ENCODE data around the gene ZNF385B.
"Not testable (repeated sequence)": the region's sequence is repeated elsewhere in the genome, so short reads cannot be mapped to it uniquely, and the experiment has no call there.

ZNF385B gene

DNA sequence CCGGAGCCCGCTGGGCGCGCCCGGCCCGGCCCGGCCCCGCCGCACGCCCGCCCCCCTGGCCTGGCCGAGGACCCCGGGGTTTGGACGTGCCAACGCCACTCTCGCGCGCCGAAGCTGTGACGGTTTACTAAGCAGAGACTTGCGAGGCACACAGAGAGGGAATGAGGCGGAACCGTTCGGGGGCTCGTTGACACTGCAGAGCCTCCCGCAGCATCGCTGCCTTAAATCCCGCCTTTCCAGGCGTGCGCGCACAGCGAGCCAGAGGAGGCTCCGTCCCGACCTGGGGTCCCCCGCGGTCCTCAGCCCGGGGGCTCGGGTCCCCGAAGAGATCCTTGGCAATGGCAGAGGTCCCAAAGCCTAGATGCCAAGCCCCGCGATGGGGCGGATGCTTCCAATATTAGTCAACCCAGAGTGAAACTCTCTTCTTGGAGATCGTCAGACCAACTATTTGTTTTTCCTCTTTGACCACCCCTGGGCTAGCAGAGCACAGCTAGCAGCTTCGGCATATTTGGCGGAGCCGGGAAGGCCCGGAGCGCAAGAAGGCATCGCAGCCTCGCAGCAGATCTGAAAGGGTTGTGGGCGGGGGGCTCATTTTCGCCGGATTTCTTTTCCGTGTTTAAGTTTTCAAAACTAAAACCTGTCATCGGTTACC, at the start of gene ZNF385B:
Gene ZNF385B (minus strand): TSS at position 197 of the 652 bp plus-strand sequence.
- no peak for DNase-seq (ENCODE audit: low read depth in 2 of 2)

DNA sequence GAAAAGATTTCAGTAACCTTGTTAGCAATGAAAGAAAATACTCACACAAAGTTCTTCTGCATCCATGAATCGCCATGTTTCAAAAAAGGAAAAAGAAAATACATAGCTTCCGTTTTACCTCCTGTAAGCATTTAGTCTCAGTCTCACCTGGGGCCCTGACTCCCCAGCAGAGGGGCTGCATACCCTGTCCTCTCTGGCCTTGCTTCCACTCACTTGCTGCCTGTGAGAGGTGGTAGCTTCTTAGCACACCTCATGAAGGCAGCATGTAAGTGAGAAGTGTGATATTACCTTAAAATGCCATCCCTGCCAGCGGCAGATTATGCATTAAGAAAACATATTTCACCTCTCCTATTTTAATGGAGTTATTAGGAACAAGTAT, 49.3 kb upstream of the ZNF385B start:
- no peak for DNase-seq (ENCODE audit: low read depth in 2 of 2)

DNA sequence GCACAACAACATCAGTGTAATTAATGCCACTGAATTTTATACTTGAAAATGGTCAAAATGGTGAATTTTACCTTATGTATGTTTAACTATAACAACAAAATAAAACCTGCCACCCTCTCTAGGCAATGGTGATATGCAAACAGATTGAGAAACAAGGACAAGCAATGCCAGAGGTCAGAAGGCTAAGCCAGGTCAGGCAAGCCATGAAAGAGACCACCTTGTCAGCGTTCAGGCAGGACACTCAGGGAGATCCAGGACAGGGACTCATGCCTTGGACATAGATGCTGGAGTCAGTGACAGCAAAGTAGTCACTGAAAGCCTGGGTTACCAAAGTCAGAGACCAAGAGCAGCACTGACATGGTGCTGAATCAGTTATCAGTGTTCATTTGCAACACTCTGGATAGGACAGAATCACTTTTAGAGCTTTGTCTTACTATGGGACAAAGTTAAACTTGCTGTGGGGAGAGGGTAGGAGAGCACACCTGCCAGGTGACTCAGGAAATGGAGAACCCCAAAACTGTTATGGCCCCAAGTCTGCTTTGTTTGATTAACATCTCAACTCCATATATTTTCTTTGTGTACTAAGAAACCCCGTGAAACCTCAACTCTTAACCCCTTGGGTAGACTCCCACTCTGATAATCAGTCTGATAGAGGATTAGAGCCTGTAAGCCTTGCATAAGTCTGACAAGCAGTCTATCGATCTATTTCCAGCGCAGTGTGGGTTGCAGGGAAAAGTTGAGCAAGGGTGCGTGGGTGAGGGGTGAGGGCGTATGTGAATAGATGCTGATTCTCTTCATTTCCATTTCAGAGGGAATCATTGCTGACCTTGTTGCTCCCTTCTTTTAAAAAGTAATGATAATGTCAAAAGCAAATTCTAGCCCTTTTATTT, 48.7 kb upstream of the ZNF385B start:
- DNase-seq (ENCODE audit: low read depth in 2 of 2) = no peak

DNA sequence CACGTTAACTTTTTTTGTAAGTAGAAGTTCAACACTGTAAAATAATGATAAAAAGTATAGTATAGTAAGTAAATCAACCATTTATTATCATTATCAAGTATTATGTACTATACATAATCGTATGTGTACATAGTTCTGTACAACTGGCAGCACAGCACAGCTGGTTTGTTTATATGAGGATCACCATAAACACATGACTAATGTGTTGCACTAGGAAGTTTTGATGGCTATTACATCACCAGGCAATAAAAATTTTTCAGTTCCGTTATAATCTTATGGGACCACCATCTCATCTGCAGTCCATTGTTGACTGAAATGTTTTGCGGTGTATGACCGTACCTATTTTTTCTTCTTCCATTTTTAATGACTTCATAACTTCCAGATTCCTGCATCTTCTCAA, 39.2 kb upstream of the ZNF385B start:
- no peak for DNase-seq (ENCODE audit: low read depth in 2 of 2)

DNA sequence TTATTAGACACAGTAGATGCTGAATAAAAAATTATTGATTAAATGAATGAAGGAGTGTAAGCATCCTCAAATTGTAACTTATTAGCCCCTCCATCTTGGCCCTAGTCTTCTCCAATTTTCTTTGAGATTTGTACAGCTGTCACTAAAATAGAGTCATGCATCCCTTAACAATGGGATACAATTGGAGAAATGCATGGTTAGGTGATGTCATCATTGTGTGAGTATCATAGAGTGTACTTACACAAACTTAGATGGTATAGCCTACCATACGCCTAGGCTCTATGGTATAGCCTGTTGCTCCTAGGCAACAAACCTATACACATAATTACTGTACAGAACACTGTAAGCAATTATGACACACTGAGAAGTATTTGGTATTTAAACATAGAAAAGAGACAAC, 38.3 kb upstream of the ZNF385B start:
- DNase-seq (ENCODE audit: low read depth in 2 of 2) = no peak

DNA sequence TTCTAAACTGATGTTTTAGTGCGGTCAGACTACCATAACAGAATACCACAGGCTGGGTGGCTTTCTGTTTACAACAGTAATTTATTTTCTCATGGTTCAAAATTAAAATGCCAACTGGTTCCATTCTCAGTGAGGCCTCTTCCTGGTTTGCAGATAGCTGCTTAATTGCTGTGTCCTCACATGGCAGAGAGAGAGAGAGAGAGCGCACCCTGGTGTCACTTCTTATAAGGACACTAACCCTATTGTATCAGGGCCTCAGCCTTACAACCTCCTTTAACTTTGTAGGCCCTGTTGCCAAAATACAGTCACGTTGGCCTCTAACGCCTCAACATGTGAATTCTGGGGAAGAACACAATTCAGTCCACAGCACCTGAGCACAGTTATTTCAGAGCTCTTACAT, 37.5 kb upstream of the ZNF385B start:
- no peak for DNase-seq (ENCODE audit: low read depth in 2 of 2)

DNA sequence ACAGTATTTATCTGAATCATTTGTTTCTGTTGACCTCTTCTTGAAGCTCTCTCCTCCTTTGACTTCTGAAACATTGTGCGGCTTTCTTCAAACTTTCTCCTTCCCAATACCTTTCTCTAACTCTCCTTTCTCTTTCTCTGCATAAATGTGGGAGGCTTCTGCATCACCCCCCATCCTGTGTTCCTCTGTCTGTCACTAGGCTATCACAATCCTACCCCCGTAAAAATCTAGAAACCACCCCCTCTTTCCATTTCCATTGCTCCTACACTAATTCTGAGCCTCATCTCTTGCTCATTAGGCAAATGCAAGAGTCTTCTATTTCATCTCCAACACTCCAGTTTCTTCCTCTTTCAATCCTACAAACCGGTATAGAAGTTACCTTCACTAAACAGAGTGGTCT, 32.2 kb upstream of the ZNF385B start:
- no peak for DNase-seq (ENCODE audit: low read depth in 2 of 2)

DNA sequence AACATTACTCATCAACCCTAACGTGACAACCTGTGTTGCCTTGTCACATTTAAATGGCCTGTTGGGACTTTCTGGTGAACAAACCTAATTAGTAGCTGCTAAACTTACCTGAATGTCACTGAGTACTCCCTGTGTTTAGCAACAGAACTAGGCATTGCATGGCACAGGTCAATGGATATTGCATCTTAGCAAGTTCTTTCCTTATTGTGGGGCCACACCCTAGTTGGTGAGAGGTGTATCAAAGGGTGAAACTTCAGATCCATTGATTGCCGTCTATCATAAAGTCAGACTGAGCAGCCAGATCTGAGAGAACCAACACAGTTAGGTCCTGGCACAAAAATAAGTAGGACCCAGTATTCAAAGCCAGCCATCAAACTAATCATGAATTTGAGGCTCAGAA, 29.8 kb upstream of the ZNF385B start:
- DNase-seq (ENCODE audit: low read depth in 2 of 2) = no peak

DNA sequence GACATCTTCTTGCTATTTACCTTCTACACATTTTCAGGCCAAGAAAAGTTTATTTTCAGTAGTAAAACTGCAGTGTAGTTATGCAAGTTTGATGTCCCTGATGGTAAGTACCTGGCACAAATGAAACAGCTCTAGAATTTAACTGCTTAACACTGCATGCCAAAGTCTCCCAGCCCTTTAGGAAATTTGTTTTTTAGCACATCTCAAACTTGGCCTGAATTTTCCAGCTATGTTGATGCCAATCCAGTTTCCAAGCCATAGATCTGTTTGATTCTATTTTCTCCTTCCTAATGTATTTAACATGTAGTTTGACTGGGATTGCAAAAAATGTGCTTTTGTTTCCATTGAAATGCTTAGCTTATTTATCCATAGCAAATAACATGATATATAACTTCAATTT, 29.3 kb upstream of the ZNF385B start:
- DNase-seq (ENCODE audit: low read depth in 2 of 2) = no peak

DNA sequence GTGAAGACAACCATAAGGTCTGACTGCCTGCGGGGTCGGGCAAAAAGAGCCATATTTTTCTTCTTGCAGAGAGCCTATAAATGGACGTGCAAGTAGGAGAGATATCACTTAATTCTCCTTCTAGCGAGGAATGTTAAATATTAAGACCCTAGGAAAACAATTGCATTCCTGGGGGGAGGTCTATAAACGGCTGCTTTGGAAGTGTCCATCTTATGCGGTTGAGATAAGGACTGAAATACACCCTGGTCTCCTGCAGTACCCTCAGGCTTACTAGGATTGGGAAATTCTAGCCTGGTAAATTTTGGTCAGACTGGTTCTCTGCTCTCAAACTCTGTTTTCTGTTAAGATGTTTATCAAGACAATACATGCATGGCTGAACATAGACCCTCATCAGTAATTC, 27.2 kb upstream of the ZNF385B start:
- not testable (repeated sequence) for DNase-seq (ENCODE audit: low read depth in 2 of 2)

DNA sequence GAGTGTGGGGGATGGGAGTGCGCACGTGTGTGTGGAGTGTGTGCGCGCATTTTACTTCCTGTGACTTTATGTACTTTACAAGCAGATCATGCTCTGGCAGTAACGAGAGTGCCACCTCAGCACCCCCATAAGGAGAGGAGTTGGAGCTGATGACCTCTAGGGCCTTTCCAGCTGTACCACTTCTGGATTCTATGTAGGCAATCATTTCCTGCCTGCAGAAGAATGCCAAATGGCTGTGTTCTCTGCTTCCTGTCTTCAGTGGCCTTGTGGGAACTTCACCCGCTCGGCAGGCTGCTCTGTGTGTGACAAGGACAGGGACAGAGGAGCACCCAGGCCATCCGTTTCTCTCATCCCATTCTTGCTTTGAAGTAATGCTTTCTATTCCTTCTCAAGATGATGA, 22.8 kb upstream of the ZNF385B start:
- no peak for DNase-seq (ENCODE audit: low read depth in 2 of 2)

DNA sequence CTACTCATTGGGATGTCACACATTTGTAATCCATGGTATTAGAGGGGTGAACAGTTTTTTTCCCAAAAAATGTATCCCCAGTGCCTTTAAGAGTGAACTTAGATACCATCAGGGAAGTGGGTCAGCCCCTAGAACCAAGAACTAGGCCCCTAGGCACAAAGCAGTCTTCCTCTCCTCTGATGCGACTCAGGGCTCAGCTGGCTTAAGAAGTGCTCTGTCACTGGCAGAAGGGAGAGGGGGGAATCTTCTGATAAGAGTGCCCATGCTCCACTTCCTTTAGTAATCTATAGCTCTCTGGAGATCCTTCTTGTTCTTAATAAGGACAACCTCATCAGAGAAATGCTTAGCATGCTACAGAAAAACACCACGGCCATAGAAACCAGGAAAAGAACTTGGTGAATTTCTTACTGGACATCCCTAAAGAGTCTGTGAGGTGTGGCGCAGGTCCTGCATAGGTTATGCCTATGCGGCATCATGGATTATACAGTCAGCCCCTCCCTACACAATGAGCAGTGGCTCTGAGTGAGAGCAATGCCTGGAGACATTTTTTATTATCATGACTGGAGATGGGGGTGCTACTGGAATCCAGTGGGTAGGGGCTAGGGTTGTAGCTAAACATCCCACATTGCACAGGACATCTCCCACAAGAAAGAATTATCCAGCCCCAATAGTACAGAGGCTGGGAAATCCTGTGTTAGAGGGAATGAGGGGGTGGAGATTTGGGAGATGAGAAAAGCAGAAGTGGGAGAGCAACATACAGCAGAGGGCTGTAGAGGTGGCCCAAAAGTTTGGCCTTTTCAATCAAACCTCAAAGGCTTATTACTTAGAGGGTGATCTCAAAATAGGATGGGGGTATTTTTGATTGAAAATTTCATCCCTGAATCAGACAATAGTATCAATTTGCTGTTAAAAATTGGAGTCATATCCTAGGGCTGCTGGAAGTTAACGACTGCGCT, 21.7 kb upstream of the ZNF385B start:
- DNase-seq (ENCODE audit: low read depth in 2 of 2) = no peak

DNA sequence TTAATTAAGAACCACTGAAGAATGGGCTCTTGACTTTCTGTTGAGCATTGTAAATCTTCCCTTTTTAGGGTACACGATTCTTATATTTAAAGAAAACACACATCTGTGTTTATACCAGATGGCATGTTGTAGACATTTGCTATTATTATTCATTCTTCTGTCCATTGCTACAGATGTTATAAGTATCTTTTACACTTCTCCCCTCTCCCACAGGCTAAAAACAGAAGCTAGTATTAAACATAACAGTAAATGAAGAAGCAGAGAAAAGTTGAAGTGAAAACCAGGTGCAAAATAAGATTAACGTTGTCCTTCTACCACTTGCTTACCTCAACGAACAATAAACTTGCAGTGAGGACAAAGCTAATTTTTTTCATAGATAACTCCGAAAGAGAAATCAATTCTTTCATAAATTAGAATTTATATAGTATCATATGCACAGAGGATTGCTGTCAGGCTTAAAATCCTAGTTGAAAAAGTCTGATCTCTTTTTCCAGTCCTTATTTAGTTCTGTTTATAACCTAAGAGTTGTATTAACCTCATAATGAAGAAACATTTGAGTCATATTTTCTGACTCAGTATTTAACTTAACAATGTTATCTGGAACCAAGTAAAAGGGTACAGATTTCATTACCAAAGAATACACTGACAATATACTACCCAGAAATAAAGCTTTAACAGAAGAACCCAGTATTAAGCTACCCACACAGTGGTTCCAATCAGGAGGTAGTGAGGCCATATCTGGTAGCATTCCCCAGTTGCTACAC, 16.4 kb upstream of the ZNF385B start:
- DNase-seq (ENCODE audit: low read depth in 2 of 2) = no peak

DNA sequence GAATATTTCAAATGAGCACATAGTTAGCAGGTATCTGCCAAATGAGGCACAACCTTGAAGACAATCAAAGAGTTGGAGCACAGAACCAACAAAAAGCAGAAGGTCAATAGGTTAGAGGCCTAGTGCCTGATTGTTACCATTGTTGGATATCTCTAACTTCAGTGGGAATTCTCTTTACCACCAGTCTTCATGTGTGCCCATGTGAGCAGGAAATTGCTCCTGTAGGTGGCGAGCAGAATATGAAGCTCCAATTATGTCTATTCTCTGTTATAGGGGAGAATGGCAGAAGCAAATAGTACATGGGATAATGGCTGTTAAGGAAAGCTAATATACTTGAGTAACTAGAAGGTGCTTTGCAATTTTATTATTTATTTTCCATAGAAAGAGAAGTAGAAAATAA, 14.9 kb upstream of the ZNF385B start:
- DNase-seq (ENCODE audit: low read depth in 2 of 2) = no peak

DNA sequence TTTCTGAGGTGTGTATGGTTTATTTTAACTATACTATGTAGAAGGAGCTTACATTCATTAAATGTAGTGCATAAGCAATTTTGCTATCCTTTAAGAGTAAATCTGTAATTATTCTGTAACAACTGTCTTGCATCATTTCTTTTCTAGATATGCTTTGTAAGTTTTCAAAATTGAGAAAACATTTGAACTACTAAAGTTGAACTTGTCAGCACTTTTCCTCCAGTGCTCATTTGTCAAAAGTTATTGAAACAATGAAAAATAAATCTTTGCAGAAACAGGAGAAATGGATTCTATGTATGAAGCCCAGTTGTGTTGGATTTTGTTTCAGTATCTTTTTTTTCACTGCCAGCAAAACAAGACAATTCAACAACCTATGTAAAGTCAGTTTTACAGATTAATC, 14.5 kb upstream of the ZNF385B start:
- no peak for DNase-seq (ENCODE audit: low read depth in 2 of 2)

DNA sequence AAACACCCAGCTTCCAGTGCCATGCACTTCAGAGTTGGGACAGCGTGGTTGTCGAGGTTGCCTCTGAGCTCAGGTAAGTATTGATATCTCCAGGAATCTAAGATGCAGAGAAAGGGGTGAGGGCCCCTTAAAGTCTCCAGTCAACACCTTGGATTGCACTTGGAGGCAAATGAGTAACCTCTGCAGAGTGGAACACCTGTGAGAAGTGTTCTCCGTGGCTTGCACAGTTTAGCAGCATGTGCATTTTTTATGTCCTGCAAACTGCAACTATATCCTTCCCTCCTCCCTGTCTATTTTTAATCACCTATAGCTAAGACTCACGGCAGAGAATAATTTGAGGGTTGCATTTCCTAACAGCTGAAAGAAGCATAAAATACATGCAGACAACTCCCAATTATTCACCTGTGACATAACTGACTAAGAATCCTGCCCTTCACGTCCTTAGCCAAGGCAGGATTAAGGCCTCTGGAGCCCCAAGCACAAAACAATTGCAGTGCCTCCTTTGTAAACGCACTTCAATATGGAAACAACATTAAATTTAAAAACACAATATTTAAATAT, 1.6 kb upstream of the ZNF385B start:
- DNase-seq (ENCODE audit: low read depth in 2 of 2) = no peak

DNA sequence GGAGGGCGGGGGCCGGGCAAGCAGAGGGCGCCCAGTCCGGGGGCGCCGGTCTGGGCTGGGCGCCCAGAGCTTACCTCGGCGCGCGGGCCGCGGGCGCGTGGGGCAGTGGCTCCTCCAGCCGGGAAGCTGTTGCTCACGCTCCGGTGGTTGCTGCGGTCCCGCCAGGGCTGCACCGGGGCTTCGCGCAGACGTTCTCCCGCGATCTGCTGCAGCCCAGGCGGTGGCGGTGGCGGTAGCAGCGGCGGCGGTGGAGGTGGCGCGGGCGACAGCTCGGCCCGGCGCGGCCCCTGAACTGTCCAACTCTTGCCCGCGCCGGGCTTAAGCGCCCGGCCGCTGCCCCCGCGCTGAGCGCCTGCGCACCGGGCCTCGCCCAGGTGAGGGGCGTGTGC, 391 bp downstream of the ZNF385B start:
- DNase-seq (ENCODE audit: low read depth in 2 of 2) = no peak

DNA sequence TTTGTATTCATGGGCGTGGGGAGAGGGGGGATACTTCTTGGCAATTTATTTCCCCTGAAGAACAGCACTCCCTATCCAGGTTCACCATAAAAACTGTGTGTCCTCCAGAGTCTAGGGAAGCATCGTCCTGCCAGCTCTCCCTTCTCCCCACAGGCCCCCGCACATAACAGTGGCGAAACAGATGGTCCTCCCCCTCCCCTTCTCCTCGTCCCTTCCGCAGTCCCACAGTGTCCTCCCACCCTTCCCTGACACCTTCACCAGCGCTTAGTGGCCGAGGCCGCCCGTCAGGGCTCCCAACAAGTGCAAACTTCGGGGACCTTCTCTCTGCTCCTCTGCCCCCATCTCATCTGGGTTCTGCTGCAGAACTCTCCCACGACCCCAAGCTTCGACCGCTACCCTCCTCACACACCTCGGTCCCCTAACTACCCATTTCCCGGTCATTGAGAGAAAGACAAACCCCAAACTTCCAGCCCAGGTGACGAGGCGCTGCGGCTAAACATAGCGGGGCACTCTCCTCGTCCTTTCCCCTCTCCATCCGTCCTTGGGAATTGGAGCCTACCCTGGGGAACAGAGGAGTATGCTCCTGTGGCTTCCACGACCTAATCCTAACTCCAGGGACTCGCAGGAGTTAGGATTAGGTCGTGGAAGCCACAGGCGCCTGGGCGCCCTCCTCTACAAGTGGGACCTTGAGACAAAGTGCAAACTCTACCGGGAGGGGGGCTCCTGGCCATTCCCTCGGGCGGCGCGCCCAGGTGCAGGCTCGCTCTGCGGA, 971 bp downstream of the ZNF385B start:
- DNase-seq (ENCODE audit: low read depth in 2 of 2) = no peak

DNA sequence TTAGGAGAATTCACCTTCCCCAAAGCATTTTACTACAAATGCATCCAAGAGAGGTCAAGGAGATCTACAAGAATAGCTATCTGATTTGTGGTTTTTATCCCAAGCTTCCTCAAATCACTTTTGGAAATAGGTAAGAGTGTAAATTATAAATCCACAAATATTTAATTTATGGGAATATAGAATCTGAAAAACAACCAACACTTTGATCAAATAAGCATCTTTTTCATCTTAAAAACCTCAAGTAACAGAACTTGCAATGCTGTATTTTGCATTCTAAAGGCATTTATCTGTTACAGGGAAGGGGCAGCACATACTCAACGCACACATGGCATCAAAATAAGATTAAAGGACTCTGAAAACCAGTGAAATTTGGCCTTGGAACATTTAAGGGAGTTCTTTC, 1.9 kb downstream of the ZNF385B start:
- no peak for DNase-seq (ENCODE audit: low read depth in 2 of 2)

DNA sequence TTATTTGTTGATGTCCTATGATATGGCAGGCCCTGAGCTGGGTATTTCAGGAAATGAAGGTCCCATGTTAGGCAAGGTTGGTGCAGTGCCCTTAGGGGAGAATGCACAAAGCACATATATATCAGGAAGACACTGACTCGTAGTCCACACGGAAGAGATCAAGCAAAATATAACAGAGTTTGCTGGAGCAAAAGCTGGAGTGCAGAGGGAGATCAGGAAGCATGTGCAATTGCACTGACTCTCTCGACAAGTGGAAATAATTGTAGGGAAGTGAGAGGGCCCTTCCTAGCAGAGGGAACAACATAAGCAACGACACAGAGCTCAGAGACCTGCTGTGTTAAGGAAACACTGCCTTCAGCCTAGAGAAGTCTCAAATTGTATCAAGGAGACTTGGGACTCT, 4.2 kb downstream of the ZNF385B start:
- DNase-seq (ENCODE audit: low read depth in 2 of 2) = no peak
